Lung microvascular endothelial cell (primary cell): ENCODE data around the gene SERPINA4. TPM values are rescaled to one million over a fixed set of nuclear protein-coding genes. Genes with fewer than 3 reads are reported as not detected.
A peak's percentile ranks its signal among the peaks of the same experiment; 100 is the strongest.

Experiments
- DNase-seq, 2 donors: peaks; one replicate each; pipeline versions ENCODE4 v3.0.0 to v3.0.0-alpha.2; 2010; ENCODE audit warnings: low read depth in 2 of 2
- total RNA-seq: library from RNA; depleted of rRNA; stranded (reverse); fragments of >200 nt; gene quantifications from 2 replicates; pipeline ENCODE4 v1.2.1, GENCODE V29; 2014

Gene SERPINA4
- total RNA-seq, 1 donor from 2014 or later: not detected

- peak; percentile 67 to 74 for DNase-seq
Observed at GRCh38 chr14:94542111-94542810, 19.0 kb upstream of the SERPINA4 start.

- no peak for DNase-seq
Observed at GRCh38 chr14:94542811-94543440, 18.3 kb upstream of the SERPINA4 start.

- DNase-seq: no peak
Observed at GRCh38 chr14:94543449-94544124, 17.7 kb upstream of the SERPINA4 start.

GRCh38 chr14:94544726-94545125 lies 16.5 kb upstream of the SERPINA4 start:
- DNase-seq: no peak

GRCh38 chr14:94545131-94545841 lies 16.0 kb upstream of the SERPINA4 start:
- no peak for DNase-seq

GRCh38 chr14:94547151-94547680 lies 14.0 kb upstream of the SERPINA4 start:
- DNase-seq: no peak

GRCh38 chr14:94547726-94548125 lies 13.5 kb upstream of the SERPINA4 start:
- no peak for DNase-seq

- no peak for DNase-seq
Observed at GRCh38 chr14:94548131-94548998, 12.9 kb upstream of the SERPINA4 start.

- DNase-seq: peak; percentile 52 to 55
Observed at GRCh38 chr14:94548999-94549985, 11.9 kb upstream of the SERPINA4 start.

- no peak for DNase-seq
Observed at GRCh38 chr14:94550041-94550440, 11.2 kb upstream of the SERPINA4 start.

- no peak for DNase-seq
Observed at GRCh38 chr14:94555991-94556390, 5.3 kb upstream of the SERPINA4 start.

- no peak for DNase-seq
Observed at GRCh38 chr14:94557327-94557726, 3.9 kb upstream of the SERPINA4 start.

- DNase-seq: no peak
Observed at GRCh38 chr14:94558842-94559241, 2.4 kb upstream of the SERPINA4 start.

GRCh38 chr14:94559638-94560290 lies 1.5 kb upstream of the SERPINA4 start:
- no peak for DNase-seq

GRCh38 chr14:94560291-94560665 lies 964 bp upstream of the SERPINA4 start:
- no peak for DNase-seq

- no peak for DNase-seq
Observed at GRCh38 chr14:94561656-94562010, 391 bp downstream of the SERPINA4 start.

- no peak for DNase-seq
Observed at GRCh38 chr14:94562022-94562421, 780 bp downstream of the SERPINA4 start.

- no peak for DNase-seq
Observed at GRCh38 chr14:94562941-94563883, 2.0 kb downstream of the SERPINA4 start.
